GM08714 (cell line): ENCODE measurements around the gene CHMP1A.
"Not testable (repeated sequence)": the region's sequence is repeated elsewhere in the genome, so short reads cannot be mapped to it uniquely, and the experiment has no call there.

Experiments used
- H3K4me3 ChIP-seq: fragments of 200-500 bp; sonication (Bioruptor generic); 2 replicates; pipeline ENCODE4 v1.5.1; 2014; ENCODE audit warnings: mild to moderate bottlenecking, low read length, inconsistent platforms
- ZNF274 ChIP-seq: IDR thresholded peaks from 2 replicates; pipeline ENCODE4 v1.6.1; 2012; ENCODE audit warnings: mild to moderate bottlenecking, low read depth, low read length

The CHMP1A gene

GRCh38 chr16:89686520-89687091 lies 29.1 kb upstream of the CHMP1A start, which contains the start of gene CDK10:
Gene CDK10, plus strand, starts transcription at chr16:89686689. Its CDS starts 22 bp downstream, at chr16:89686711.
- peak within 1 kb of the TSS; percentile 66 for H3K4me3 ChIP-seq
- TF ChIP-seq ZNF274, result no peak

- no peak for TF ChIP-seq ZNF274
- no peak overlapping the region for H3K4me3 ChIP-seq
Measured at GRCh38 chr16:89685916-89686315, 28.4 kb upstream of the CHMP1A start.

GRCh38 chr16:89678258-89678657 lies 20.8 kb upstream of the CHMP1A start:
- no peak for TF ChIP-seq ZNF274

GRCh38 chr16:89672177-89672941 lies 14.9 kb upstream of the CHMP1A start:
- no peak for TF ChIP-seq ZNF274
- H3K4me3 ChIP-seq, result no peak overlapping the region

More at GRCh38 chr16:89678258-89678657, 20.8 kb upstream of the CHMP1A start:
- H3K4me3 ChIP-seq, result no peak overlapping the region

GRCh38 chr16:89671565-89671964 lies 14.1 kb upstream of the CHMP1A start:
- not testable (repeated sequence) for H3K4me3 ChIP-seq

- no peak for TF ChIP-seq ZNF274
- no peak overlapping the region for H3K4me3 ChIP-seq
Measured at GRCh38 chr16:89670496-89671431, 13.3 kb upstream of the CHMP1A start.

- no peak for TF ChIP-seq ZNF274
- H3K4me3 ChIP-seq, result no peak overlapping the region
Measured at GRCh38 chr16:89669755-89670154, 12.2 kb upstream of the CHMP1A start.

- no peak overlapping the region for H3K4me3 ChIP-seq
- no peak for TF ChIP-seq ZNF274
Measured at GRCh38 chr16:89668790-89669158, 11.3 kb upstream of the CHMP1A start.

- TF ChIP-seq ZNF274, result no peak
- H3K4me3 ChIP-seq, result no peak overlapping the region
Measured at GRCh38 chr16:89667633-89668032, 10.1 kb upstream of the CHMP1A start.

- H3K4me3 ChIP-seq, result not testable (repeated sequence)
Measured at GRCh38 chr16:89667000-89667399, 9.5 kb upstream of the CHMP1A start.

GRCh38 chr16:89664238-89664637 lies 6.7 kb upstream of the CHMP1A start:
- H3K4me3 ChIP-seq, result not testable (repeated sequence)

GRCh38 chr16:89661215-89661614 lies 3.7 kb upstream of the CHMP1A start:
- TF ChIP-seq ZNF274, result no peak
- H3K4me3 ChIP-seq, result no peak overlapping the region

GRCh38 chr16:89660146-89660545 lies 2.6 kb upstream of the CHMP1A start:
- H3K4me3 ChIP-seq, result no peak overlapping the region
- TF ChIP-seq ZNF274, result no peak

GRCh38 chr16:89658221-89658879 lies 842 bp upstream of the CHMP1A start:
- H3K4me3 ChIP-seq, result peak overlapping the region; percentile 93
- no peak for TF ChIP-seq ZNF274
